HG03025 (cell line): ENCODE results near the gene PLCD4.

Experiments used
- ATAC-seq: cut with Tn5 transposase; IDR thresholded peaks from one replicate; pipeline ENCODE4 v1.9.1; 2021; ENCODE audit warnings: mild to moderate bottlenecking, moderate library complexity; ENCODE audit not compliant: unreplicated experiment, low FRiP score

Gene PLCD4

DNA sequence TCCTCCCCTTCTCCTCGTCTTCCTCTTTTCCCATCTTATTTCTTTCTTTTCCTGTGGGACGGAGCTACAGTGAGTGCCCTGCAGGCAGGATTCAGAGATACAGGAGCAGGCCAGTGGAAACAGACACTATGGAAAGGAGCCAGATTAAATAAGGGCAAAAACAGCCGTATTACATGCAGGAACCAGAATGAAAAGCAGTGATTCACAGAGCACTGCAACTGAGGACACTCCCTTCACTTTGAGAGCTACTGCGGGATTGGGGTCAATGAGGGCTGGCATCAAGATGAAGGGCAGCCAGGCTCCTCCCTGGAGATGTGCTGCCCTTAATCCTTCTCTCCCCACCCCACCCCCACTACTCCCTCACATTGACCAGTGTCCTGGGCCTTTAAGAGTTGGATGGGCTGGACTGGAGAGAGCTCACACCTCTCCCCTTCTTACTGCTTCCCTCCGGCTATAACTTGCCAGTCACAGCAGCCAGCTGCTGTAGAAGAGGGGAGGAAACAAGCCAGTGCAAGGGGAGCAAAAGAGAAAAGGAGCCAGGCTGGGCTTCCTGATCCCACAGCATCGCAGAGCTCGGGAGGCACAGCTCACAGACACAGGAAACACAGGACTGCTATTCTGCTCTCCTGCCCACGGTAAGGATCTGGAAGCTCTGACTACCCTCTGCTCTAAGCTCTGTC lies at the start of gene PLCD4:
TSS of gene PLCD4 (plus strand) at position 464 of the 680 bp plus-strand sequence. CDS start 7,841 bp downstream, outside the sequence.
- no peak for ATAC-seq

DNA sequence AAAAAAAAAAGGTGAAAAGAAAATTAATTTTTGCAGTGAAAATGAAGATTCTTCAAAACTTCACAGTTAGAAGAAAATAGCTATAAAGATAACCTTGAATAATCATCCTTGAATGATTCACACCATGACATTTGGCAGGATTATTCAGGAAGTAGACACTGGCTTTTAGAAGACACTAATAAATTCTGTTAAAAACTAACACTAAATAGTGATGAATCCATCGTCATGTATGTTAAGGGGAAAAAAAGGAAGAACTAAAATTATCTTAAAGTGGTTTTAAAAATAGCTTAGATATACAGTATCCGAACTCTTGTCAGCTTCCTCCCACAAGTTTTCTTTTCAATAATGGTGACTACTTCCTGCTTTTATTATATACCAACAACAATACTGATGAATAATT lies 49.8 kb upstream of the PLCD4 start:
- no peak for ATAC-seq

DNA sequence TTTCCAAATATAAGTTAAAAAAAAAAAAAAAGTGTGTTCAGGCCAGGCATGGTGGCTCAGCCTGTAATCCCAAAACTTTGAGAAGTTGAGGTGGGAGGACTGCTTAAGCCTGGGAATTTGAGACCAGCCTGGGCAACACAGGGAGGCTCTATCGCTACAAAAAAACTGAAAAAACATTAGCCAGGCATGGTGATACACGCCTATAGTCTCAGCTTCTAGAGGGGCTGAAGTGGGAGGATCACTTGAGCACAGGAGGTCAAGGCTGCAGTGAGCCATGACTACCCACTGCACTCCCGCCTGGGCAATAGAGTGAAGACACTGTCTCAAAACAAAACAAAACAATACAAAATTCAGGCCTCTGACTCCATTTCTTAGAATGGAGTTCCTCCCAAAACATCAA lies 48.7 kb upstream of the PLCD4 start:
- ATAC-seq: no peak

DNA sequence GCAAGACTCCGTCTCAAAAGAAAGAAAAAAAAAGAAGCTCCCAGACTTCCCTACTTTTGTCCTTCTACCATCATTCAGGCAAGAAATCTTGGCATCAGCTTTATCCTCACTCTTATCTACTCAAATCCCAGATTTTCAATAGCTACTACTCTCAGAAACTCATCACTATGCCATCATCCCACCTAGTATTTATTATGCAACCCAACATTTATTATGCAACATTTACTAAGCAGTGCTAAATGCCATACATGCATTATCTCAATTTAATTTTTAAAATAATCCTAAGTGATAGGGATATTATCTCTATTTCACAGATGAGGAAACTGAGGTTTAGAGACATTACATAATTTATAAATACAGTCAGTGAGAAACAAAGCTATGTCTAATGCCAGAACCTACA lies 43.6 kb upstream of the PLCD4 start:
- ATAC-seq: no peak

DNA sequence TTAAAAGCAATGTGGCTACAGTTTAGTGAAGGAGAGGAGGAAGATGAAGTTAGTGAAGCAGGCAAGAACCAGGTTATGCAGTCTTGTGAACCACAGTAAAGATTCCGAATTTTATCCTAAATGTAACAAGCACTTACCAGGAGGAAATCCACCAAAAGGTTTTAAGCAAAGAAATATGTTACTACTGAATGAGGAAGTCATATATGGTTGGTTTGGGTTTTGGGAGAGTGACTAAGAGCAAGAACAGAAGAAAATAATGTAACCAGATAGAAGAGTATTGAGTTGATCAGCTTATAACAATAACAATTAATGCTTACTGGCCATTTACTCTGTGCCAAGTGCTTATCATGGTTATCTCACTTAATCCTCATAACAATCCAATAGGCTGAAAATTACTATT lies 41.4 kb upstream of the PLCD4 start:
- ATAC-seq: no peak

DNA sequence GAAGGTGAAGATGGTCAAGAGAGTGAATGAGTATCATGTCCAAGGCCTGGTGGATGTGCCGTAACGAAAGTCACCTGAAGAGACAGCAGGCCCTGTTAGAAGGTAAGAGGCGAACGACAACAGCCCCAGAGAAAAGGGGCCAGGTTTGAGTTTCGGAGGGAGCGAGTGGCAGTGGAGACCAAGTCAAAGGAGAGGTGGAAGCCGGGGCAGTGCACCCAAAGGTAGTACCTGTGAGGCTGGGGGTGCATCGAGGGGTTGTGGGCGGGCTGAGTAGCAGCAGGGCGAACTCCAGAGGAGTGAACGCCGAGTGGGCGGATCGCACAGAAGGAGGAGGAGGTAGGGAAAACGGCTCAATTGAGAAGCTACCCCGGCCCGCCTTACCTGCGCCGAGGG lies 39.9 kb upstream of the PLCD4 start:
- ATAC-seq: peak; percentile 41

DNA sequence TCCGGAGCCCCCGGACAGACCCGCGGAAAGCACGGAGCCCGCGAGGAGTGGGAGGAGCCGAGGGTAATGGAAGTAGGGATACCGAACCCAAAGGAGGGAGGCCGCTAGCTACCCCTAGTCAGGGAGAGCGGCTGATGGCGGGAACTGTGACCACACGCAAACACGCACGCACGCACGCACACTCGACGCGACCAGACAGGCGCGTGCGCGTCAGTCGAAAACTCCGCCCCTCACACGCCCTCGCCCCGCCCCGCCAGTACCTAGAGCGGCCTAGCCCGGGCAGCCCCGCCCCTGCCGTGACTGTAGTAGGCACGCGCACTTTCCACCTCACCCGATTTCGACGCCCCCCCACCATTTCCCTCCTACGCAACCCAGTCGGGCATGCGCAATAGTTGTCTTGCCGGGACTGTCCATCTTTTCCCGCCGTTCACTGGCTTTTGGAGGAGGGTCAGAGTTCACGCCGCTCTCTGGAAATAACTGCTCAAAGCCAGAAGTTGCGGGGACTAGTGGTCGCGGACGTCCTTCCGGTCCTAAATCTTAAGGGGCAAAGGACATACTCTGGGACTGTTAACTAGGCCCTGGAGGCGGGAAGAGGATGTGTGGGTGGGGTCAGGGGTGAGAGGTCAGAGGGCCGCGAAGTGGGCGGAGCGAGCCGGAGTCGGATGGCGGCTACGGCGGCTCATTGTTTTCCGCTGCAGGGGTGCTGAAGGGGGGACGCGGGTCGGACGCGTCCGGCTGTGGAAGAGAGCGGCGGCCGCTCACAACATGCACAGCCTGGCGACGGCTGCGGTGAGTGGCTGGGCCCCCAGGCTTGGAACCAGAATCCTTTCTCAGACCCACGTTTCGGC lies 39.3 kb upstream of the PLCD4 start, which contains the start of the genes CNOT9 and USP37:
TSS of gene CNOT9 (plus strand) at position 650 of the 848 bp plus-strand sequence. CDS start at position 766, 116 bp downstream.
TSS of gene USP37 (minus strand) at position 162 of the 848 bp plus-strand sequence. CDS start 9,698 bp downstream, outside the sequence.
- ATAC-seq: peak; percentile 80

DNA sequence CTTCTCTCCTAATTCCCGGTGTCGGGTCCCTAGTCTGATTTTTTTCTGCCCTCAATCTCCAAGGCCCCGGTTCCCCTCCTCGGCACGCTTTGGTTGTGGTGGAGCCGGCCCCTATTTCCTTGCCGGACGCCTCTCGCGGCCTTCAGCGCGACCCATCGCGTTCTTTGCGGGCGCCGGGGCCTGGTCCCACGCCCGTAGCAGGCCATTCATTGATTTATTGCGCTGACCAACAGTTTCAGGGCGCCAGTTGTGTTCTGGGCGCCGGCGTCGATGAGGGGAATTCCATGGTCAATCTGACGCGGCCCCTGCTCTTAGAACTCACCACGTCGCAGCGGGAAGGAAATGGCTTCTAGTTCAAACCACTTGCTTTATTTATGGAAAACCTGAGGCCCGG lies 38.7 kb upstream of the PLCD4 start:
- peak; percentile 19 for ATAC-seq

DNA sequence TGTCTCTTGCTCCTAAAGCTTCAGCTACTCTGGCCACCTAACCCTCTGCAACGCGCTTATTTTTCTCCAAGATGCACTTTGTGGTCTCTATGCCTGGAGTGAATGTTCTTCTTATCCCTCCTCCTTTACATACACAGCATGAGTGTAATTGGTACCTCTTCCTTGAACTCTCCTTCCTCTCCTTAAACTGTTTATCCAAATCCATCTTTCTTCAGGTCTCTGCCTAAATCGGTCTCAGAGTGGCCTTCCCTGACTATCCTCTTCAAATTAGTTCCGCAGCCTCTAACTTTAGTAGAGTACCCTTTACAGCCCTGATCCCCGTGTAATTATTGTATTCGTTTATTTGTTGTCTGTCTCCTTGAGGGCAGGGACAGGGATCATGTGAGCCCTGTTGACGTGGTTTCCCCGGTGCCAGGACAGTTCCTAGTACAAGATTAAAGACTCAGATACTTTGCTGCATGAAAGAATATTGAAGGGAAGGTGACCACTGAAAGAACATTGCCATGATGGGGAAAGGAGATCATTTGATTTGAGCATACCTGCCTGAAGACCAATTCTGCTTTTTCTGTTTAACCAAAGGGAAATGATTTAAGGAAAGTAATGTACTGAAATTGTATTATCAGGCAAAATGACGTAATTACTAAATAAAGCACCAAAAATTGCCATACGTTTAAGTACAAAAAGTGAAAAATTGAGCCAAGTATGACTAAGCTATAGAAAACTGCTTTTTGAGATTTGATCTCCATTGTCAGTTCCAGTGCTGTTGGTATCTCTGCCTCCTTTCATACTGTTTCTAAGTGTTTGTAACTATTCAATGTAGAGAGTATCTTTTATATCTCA lies 37.8 kb upstream of the PLCD4 start:
- no peak for ATAC-seq

DNA sequence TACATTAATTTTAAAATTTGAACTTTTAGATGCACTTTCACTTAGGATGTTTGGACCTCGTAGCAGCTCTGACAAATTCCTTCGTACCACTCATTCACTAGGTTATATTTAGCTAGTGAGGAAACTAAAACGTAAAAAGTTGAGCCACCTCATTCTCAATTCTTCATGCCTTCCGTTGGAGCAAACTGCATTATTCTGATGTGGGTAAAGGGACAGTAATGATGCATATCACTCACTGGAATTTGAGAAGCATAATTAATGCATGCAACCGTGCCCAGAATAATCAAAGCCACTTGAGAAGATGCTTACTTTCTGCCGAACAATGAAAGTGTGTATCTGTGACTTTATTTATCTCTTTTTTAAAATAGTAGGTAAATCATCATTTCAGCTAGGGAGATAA lies 36.8 kb upstream of the PLCD4 start:
- no peak for ATAC-seq

DNA sequence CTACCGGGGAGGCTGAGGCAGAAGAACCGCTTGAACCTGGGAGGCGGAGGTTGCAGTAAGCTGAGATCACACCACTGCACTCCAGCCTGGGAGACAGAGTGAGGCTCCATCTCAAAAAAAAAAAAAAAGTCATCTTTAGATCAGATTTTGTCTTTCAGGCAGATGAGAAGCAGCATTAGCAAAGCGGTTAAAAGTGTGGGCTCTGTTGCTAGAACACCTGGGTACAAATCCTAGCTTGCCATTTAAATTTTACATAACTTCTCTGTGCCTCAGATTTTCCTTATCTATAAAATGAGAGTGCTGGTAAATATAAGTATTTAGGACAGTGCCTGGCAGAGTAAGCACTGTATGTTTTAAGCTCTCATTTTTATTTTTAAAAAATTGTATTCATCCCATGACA lies 30.8 kb upstream of the PLCD4 start:
- ATAC-seq: no peak

DNA sequence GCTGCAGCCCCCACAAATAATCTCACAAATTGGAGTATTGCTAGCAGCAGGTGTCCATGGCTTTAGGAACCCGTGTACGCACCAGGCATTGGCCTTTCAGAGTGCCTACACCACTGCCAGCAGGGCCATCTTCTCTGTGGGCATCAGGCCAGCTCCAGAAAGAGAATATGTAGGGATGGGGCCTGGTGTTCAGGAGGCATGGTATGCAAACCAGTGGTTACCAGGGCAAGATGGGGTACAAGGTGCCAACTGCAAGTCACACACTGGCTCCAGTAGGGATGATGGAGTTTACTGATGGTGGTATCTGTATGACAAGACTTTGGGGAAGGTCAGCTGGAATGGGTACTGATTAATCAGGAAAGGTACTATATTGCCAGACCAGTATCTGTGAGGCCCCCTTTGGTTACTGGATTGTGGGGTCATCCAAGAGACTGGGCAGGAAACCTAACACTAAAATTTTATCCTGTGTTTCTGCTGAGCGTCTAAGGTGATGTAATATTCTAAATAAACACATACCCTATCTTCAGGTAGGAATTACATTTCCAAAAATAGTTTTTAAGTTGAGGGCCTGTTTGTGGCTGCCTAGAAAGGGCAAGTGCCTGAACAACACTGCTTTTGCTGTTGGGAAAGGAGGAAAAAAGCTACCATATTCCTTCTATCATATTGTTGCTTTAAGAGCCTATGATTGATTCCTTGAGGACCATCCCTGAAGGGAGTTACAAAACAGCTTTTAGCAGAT lies 30.0 kb upstream of the PLCD4 start:
- ATAC-seq: no peak

DNA sequence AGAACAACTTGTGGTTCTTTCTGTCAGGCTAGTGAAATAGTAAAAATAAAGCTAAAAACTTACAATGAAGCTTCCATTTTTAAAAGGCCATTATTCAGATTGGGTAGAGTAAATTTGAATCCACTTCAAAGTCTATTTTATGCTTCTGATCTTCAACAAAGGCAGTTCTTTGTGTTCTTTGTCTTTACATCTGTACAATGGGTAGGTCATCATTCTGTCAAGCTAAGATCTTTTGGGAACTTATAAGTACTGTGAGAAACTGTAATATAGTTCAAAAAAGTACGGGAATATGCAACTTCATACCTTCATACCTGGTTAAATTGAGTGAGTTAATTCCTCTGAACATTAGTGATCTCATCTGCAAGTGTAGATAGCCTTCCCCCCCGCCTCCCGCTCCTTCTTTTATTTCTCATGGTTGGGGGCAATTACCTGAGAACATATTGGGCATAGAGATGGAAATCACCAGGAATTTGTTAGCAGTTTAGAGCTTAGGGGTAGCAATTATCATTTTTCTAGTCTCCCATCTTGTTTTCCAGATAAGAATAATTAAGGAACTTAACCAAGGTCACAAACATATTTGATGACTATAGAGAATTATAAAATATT lies 29.3 kb upstream of the PLCD4 start:
- no peak for ATAC-seq

DNA sequence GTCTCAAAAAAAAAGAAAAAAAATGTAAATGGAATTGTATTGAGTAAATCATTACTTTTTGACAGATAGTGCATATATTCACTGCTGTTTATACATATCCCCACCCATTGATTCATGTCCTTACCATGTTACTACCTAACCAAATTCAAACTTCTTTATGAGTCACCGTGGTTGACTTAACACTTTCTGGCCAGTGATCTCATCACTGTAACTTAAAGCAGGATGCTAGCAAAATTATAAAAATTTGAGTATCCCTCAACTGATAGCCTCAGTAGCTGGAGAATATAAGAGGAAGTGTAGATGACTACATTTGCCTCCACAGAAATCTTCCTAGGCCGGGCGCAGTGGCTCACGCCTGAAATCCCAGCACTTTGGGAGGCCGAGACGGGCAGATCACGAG lies 25.6 kb upstream of the PLCD4 start:
- ATAC-seq: no peak

DNA sequence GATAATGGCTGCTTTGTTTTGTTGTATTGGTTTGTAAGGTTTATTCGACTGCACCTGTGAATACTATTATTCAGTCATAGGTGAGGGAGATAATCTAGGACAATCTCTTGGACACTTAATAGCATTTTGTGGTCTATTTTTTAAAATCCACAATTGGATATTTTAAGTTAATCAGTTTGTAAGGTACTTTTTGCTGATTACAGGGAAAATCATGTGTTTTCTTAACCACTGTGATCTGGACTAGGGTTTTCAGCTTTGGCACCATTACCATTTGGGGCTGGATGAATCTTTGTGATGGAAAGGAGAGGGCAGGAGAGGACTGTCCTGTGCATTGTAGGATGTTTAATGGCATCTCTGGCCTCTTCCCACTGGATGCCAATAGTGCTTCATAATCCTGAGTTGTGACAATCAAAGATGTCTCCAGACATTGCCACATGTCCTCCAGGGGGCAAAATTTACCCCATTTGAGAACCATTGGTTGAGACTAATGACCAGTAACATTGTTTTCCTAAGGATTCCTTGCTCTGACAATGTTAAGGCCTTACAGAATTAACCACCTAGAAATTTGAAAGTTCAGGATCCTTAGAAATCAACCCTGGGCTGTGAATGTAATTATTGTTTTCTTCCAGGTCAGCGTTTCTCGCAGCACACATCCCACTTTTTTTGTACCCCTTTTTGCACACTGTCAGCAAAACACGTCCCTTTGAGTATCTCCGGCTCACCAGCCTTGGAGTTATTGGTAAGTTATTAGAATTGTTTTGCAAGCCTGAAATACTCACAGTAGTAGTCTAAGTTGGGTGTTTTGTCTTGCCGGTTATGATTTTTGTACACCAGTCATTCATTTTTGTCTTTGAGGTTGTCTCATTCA lies 23.5 kb upstream of the PLCD4 start:
- no peak for ATAC-seq

DNA sequence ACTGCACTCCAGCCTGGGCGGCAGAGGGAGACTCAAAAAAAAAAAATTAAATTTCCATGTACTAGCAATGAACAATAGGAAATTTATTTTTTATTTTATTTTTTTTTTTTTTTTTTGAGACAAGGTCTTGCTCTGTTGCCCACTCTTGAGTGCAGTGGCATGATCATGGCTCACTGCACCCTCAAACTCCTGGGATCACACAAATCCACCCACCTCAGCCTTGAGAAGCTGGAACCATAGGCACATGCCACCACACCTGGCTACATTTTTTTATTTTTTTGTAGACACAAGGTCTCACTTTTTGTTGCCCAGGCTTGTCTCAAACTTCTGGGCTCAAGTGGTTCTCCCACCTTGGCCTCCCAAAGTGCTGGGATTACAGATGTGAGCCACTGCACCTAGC lies 22.2 kb upstream of the PLCD4 start:
- no peak for ATAC-seq

DNA sequence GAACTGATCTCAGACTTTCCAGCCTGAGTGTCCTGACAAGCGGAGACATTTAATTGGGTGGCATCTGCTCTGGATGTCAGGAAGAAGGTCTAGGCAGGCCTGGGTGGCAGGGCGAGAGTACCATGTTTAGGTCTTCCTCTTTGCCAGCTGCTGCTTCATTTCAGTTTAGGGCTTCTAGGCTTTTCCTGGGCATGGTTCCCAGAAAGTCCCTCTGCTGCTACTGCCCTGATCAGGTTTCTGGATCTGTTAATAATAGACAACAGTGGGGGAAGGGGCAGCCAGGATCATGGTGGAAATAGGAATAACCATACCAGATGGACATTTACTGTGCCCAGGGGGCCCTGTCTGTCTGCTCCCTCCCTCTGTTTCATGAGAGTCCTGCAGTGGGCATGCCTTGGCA lies 2.3 kb upstream of the PLCD4 start:
- no peak for ATAC-seq

DNA sequence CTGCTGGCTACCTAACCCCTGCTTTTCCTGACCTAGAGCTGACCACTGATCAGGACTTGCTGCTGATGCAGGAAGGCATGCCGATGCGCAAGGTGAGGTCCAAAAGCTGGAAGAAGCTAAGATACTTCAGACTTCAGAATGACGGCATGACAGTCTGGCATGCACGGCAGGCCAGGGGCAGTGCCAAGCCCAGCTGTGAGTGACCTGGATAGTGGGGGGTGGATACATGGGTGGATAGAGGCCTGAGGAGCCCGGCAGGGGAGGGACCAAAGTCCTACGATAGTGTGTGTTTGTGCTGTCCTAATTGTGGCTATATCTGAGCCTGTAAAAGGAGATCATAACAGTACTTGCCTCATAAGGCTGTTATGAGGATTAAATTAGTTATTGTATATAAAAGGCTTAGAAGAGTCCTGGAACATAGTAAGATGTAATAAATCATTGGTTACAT lies 8.2 kb downstream of the PLCD4 start:
- no peak for ATAC-seq
